ENCODE data around the gene PSENEN.

Gene PSENEN, protein sequence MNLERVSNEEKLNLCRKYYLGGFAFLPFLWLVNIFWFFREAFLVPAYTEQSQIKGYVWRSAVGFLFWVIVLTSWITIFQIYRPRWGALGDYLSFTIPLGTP

GRCh38 chr19:35745328-35746086 is at the start of gene PSENEN, which contains the start of gene U2AF1L4:
Gene PSENEN (plus strand): TSS chr19:35745651. CDS start chr19:35745931, 280 bp downstream.
Gene U2AF1L4 (minus strand): TSS chr19:35745418. CDS start chr19:35745391, 27 bp downstream.
- Histone ChIP-seq H3K4me1 (ENCODE audit: control insufficient read depth, insufficient read depth, low read length) (peaks cover 4% of the 10 kb centered on the region), H3K9me3 (ENCODE audit: control insufficient read depth, insufficient read depth, low read length) (no peaks in the 10 kb centered on the region), H3K9ac (ENCODE audit: low read depth, low read length) (peak within 1 kb of the TSS; percentile 66), H3K27me3 (ENCODE audit: control insufficient read depth, insufficient read depth, low read length) (no peaks in the 10 kb centered on the region), H3K4me3 (ENCODE audit: low read depth, low read length) (peak within 1 kb of the TSS; percentile 86), H3K36me3 (ENCODE audit: control insufficient read depth, insufficient read depth, low read length) (no peaks in the 10 kb centered on the region)

- Histone ChIP-seq H3K4me3 (ENCODE audit: low read depth, low read length) (no peak overlapping the region), H3K36me3 (ENCODE audit: control insufficient read depth, insufficient read depth, low read length) (no peaks in the 10 kb centered on the region), H3K9ac (ENCODE audit: low read depth, low read length) (no peak overlapping the region), H3K4me1 (ENCODE audit: control insufficient read depth, insufficient read depth, low read length) (no peaks in the 10 kb centered on the region), H3K27me3 (ENCODE audit: control insufficient read depth, insufficient read depth, low read length) (no peaks in the 10 kb centered on the region), H3K9me3 (ENCODE audit: control insufficient read depth, insufficient read depth, low read length) (no peaks in the 10 kb centered on the region)
These were observed 49.5 kb upstream of the PSENEN start for GRCh38 chr19:35695895-35696422.

DNA sequence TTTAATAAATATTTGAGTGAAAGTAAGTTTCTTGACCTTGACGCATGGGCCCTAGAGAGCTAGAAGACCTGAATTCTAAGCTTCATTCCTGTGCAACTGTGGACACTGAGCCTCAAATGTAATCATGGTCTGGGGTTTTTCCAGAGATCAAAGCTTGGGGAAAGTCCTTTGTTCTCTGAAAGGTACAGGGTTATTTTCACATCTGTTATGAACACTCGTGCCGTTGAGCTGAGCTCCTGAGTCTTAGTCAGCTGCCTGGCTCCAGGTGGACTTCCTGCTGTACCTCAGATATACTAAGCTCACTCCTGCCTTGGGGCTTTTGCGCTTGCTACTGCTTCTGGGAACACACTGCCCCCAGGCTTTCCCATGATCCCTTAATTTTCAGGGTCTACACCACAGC is 48.6 kb upstream of the PSENEN start:
- Histone ChIP-seq H3K4me1 (ENCODE audit: control insufficient read depth, insufficient read depth, low read length) (no peaks in the 10 kb centered on the region), H3K27me3 (ENCODE audit: control insufficient read depth, insufficient read depth, low read length) (no peaks in the 10 kb centered on the region), H3K9ac (ENCODE audit: low read depth, low read length) (no peak overlapping the region), H3K4me3 (ENCODE audit: low read depth, low read length) (no peak overlapping the region), H3K36me3 (ENCODE audit: control insufficient read depth, insufficient read depth, low read length) (no peaks in the 10 kb centered on the region), H3K9me3 (ENCODE audit: control insufficient read depth, insufficient read depth, low read length) (no peaks in the 10 kb centered on the region)

DNA sequence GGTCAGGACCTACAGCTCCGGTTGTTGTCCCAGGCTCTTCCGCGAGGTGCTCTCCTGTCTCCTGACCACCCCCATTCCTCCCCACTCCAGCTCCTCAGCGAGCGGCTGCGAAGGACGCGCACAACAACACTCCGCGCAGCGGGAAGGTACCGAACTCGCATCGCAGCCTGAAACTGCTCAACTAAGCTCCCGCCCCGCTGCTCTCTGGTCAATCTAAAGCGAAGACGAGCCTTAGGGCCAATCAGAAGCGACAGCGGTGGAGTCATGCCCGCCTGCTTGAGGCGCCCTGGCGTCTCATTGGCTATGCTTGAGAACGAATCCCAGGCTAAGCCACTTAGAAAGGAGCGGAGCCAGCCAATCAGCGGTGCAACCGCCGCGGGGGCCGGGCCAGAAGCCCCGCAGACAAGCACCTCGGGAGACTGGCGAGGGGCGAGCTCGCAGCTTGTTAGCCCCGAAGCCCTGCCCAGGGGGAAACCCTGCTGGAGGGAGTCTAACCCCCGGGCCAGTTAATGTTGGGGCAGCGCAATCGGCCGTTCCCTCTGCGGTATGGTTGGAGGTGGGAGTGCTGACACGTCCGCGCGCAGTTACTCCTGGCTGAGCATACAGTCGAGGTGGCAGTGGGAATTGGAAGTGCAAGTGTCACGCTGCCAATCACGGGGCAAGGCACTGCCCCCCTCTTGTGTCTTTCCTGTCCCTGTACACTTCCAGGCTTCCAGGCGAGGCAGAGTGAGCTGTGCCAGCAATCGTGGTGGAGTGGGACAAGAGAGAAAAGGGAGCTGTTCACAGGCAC is 43.0 kb upstream of the PSENEN start:
- Histone ChIP-seq H3K4me1 (ENCODE audit: control insufficient read depth, insufficient read depth, low read length) (no peaks in the 10 kb centered on the region), H3K9ac (ENCODE audit: low read depth, low read length) (peak overlapping the region; percentile 41), H3K9me3 (ENCODE audit: control insufficient read depth, insufficient read depth, low read length) (no peaks in the 10 kb centered on the region), H3K36me3 (ENCODE audit: control insufficient read depth, insufficient read depth, low read length) (no peaks in the 10 kb centered on the region), H3K27me3 (ENCODE audit: control insufficient read depth, insufficient read depth, low read length) (peaks cover 20% of the 10 kb centered on the region), H3K4me3 (ENCODE audit: low read depth, low read length) (peak overlapping the region; percentile 85)

- H3K4me3 ChIP-seq (ENCODE audit: low read depth, low read length): no peak overlapping the region
- no peak overlapping the region for H3K9ac ChIP-seq (ENCODE audit: low read depth, low read length)
- H3K36me3 ChIP-seq (ENCODE audit: control insufficient read depth, insufficient read depth, low read length): no peaks in the 10 kb centered on the region
- H3K4me1 ChIP-seq (ENCODE audit: control insufficient read depth, insufficient read depth, low read length): no peaks in the 10 kb centered on the region
- peaks cover 24% of the 10 kb centered on the region for H3K27me3 ChIP-seq (ENCODE audit: control insufficient read depth, insufficient read depth, low read length)
- no peaks in the 10 kb centered on the region for H3K9me3 ChIP-seq (ENCODE audit: control insufficient read depth, insufficient read depth, low read length)
These were observed 42.1 kb upstream of the PSENEN start for GRCh38 chr19:35703343-35703742.

DNA sequence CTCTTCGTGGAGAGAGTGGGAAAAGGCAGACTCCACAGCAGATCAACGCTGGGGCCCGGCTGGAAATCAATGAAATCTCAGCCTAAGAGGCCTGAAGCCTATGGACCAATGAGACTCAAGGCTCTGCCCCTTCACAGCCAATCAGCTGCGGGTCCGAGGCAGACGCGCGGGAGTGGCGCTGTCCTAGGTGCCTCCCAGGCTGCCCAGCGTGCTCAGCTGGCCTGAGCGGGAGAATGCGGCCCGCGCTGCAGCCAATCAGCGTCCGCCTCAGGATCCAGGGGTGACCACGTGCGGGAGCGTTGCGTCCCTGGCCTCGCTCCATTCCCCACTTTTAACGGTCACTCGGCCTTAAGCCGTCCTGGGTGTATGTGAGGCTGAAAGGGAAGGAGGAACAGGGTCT is 41.2 kb upstream of the PSENEN start, which contains the start of gene ZBTB32:
Gene ZBTB32, plus strand, starts transcription at position 341 of the 400 bp plus-strand sequence. CDS start 10,069 bp downstream, outside the sequence.
- no peak within 1 kb of the TSS for H3K4me3 ChIP-seq (ENCODE audit: low read depth, low read length)
- peaks cover 25% of the 10 kb centered on the region for H3K27me3 ChIP-seq (ENCODE audit: control insufficient read depth, insufficient read depth, low read length)

DNA sequence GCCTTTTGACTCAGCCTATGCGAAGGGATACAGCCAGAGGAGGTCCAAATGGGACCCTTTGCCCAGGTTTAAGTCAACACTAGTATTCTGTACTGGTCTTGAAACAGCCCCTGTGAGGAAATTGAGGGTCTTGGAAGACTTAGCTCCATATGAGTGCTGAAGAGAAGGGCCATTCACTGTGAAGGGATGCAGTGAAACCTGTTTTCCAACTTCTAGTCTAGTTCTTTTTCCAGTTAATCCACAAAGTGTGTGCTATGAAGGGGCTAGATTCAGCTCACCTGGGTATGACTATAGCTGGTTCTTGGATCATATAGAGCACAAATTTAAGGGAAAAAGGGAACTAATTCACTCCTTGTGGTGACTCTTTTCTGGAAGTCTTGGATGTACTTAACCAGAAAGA is 37.1 kb upstream of the PSENEN start:
- Histone ChIP-seq H3K4me1 (ENCODE audit: control insufficient read depth, insufficient read depth, low read length) (peaks cover 5% of the 10 kb centered on the region), H3K4me3 (ENCODE audit: low read depth, low read length) (no peak overlapping the region), H3K36me3 (ENCODE audit: control insufficient read depth, insufficient read depth, low read length) (no peaks in the 10 kb centered on the region), H3K27me3 (ENCODE audit: control insufficient read depth, insufficient read depth, low read length) (peaks cover 22% of the 10 kb centered on the region), H3K9me3 (ENCODE audit: control insufficient read depth, insufficient read depth, low read length) (no peaks in the 10 kb centered on the region), H3K9ac (ENCODE audit: low read depth, low read length) (no peak overlapping the region)

More for the DNA sequence above, 41.2 kb upstream of the PSENEN start, which contains the start of gene ZBTB32:
- Histone ChIP-seq H3K9me3 (ENCODE audit: control insufficient read depth, insufficient read depth, low read length) (no peaks in the 10 kb centered on the region), H3K36me3 (ENCODE audit: control insufficient read depth, insufficient read depth, low read length) (no peaks in the 10 kb centered on the region), H3K4me1 (ENCODE audit: control insufficient read depth, insufficient read depth, low read length) (no peaks in the 10 kb centered on the region), H3K9ac (ENCODE audit: low read depth, low read length) (no peak within 1 kb of the TSS)

DNA sequence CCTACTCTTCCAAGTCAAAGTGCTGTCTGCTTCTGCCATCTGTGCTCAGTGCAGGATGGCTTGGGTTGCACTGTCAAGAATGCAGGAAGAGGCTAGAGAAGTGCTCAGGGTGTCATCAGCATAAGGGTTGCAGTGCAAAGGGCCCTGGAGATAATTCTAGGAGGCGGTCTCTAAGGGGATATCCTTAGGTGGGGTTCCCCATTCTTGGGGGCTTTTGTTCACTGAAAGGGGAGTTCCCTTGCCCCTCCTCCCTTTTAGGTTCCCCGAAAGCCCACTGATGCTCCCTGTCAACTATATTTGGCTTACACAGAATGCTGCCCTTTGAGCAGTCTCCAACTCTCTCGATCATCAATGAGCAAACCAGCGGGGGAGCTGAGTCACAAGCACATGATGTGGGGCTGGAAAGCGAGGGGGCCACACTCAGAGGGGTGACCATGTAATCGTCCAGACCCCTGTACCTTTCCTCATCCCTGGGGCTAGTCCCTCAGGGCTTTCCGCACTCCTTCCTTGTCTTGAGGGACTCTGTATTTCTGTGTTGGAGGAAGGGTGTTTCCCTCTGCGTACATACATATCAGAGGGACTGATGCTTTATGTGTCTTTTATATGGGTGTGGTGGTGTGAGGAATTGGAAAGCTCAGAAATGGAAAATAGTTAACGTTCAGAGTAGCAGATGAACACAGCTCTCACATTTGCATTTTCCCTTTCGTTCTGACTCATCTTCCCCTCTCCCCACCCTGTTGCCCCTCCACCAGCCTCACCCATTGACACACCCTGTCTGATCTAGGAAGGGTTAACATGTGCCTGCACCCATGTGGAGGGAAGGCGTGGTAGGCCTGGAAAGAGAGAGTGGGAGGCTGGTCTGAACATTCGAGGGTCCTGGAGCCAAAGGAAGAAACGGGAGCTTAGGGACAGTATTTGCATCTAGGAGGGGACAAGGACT is 34.4 kb upstream of the PSENEN start:
- Histone ChIP-seq H3K9me3 (ENCODE audit: control insufficient read depth, insufficient read depth, low read length) (no peaks in the 10 kb centered on the region), H3K4me3 (ENCODE audit: low read depth, low read length) (no peak overlapping the region), H3K9ac (ENCODE audit: low read depth, low read length) (no peak overlapping the region), H3K36me3 (ENCODE audit: control insufficient read depth, insufficient read depth, low read length) (no peaks in the 10 kb centered on the region), H3K4me1 (ENCODE audit: control insufficient read depth, insufficient read depth, low read length) (peaks cover 5% of the 10 kb centered on the region), H3K27me3 (ENCODE audit: control insufficient read depth, insufficient read depth, low read length) (peaks cover 15% of the 10 kb centered on the region)

DNA sequence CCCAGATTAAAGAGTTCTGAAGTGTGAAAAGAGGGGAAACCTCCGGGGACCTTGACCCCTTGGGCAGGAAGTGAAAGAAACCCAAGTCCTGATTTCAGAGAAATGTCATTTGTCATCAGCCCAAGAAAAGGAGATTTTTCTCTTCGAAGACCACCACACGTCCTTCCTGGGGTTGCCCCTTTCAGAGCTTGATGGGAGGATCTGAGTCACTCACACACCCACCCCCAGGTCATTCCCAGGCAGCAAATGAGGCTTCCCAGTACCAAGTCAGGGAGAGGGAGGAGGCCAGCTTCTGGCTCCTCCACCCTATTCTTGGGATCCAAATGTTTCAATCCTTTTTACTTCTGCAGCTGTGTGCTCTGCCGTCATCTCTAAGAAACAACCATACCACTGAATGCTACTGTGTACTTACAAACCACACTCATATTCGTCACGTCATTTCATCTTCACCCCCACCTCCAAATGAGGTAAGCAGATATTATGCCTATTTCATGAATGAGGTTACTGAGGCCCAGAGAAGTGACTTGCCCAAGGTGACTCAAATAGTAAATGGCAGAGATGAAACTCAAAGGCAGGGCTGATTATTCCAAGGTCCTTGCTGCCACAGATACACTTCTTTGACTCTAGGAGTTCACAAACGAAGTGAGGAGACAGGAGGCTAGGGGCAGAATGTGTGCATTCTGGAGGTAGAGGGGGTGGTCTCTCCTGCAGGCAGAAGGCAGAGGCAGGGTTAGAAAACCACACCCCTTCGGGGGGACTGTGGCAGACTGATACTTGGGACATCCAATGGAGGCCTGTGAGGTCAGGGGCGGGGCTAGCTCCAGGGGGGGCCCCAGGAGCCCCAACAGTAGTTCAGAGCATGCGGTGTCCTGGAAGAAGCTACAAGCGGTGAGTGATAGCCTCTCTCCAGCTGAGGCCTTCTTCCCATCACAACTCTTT is 32.6 kb upstream of the PSENEN start:
- H3K27me3 ChIP-seq (ENCODE audit: control insufficient read depth, insufficient read depth, low read length): peaks cover 15% of the 10 kb centered on the region
- H3K4me1 ChIP-seq (ENCODE audit: control insufficient read depth, insufficient read depth, low read length): peaks cover 5% of the 10 kb centered on the region
- H3K36me3 ChIP-seq (ENCODE audit: control insufficient read depth, insufficient read depth, low read length): no peaks in the 10 kb centered on the region
- no peak overlapping the region for H3K4me3 ChIP-seq (ENCODE audit: low read depth, low read length)
- no peak overlapping the region for H3K9ac ChIP-seq (ENCODE audit: low read depth, low read length)
- H3K9me3 ChIP-seq (ENCODE audit: control insufficient read depth, insufficient read depth, low read length): no peaks in the 10 kb centered on the region

DNA sequence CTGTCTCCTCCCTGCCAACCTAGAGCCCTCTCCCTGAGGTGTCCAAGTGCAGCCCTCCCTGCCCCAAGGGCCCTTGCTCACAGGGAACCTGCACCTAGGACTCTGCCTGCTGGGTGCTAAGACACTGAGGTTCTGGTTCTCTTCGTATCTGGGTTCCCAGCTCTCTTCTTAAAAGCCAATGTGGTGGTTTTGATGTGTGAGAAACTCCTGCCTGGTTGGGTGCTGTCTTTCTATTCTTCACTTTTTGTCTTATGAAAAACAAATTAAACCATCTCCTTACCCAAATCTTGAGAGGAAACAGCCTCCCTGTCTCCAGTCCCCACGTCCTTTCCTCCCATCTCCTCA is 32.0 kb upstream of the PSENEN start:
- Histone ChIP-seq H3K36me3 (ENCODE audit: control insufficient read depth, insufficient read depth, low read length) (no peaks in the 10 kb centered on the region), H3K4me1 (ENCODE audit: control insufficient read depth, insufficient read depth, low read length) (peaks cover 5% of the 10 kb centered on the region), H3K4me3 (ENCODE audit: low read depth, low read length) (no peak overlapping the region), H3K9ac (ENCODE audit: low read depth, low read length) (no peak overlapping the region), H3K9me3 (ENCODE audit: control insufficient read depth, insufficient read depth, low read length) (no peaks in the 10 kb centered on the region), H3K27me3 (ENCODE audit: control insufficient read depth, insufficient read depth, low read length) (peaks cover 11% of the 10 kb centered on the region)

Data from iPS-15b (cell line).